SKM-1 (cell line): ENCODE measurements around the gene TMED8.
"Not testable (repeated sequence)": the region's sequence is repeated elsewhere in the genome, so short reads cannot be mapped to it uniquely, and the experiment has no call there.

Experiments
- DNase-seq: peaks from one replicate; lab custom pipeline; 2025; ENCODE audit not compliant: unreplicated experiment; lab: John Stamatoyannopoulos, UW

Gene TMED8

GRCh38 chr14:77376771-77377501 is at the start of gene TMED8, which contains the start of gene SAMD15:
Gene TMED8 (minus strand): TSS chr14:77377094. CDS start chr14:77377053, 41 bp downstream.
Gene SAMD15 (plus strand): TSS chr14:77377379. CDS start chr14:77377419, 40 bp downstream.
- peak; percentile 6 for DNase-seq

GRCh38 chr14:77426396-77426795 is 49.5 kb upstream of the TMED8 start:
- no peak for DNase-seq

GRCh38 chr14:77424862-77425261 is 48.0 kb upstream of the TMED8 start:
- DNase-seq: no peak

- no peak for DNase-seq
Observed at GRCh38 chr14:77423423-77423822, 46.5 kb upstream of the TMED8 start, which contains the start of gene NOXRED1. Gene NOXRED1 (minus strand): TSS chr14:77423523. CDS start chr14:77422889, 634 bp downstream.

- DNase-seq: no peak
Observed at GRCh38 chr14:77421201-77421600, 44.3 kb upstream of the TMED8 start.

- no peak for DNase-seq
Observed at GRCh38 chr14:77416836-77417235, 39.9 kb upstream of the TMED8 start.

- DNase-seq: not testable (repeated sequence)
Observed at GRCh38 chr14:77416098-77416497, 39.2 kb upstream of the TMED8 start.

- not testable (repeated sequence) for DNase-seq
Observed at GRCh38 chr14:77415403-77416030, 38.6 kb upstream of the TMED8 start.

- no peak for DNase-seq
Observed at GRCh38 chr14:77409131-77409533, 32.2 kb upstream of the TMED8 start.

GRCh38 chr14:77407158-77407557 is 30.3 kb upstream of the TMED8 start:
- peak; percentile 20 for DNase-seq

- DNase-seq: no peak
Observed at GRCh38 chr14:77406718-77407117, 29.8 kb upstream of the TMED8 start.

- no peak for DNase-seq
Observed at GRCh38 chr14:77406086-77406485, 29.2 kb upstream of the TMED8 start.

- no peak for DNase-seq
Observed at GRCh38 chr14:77403768-77404167, 26.9 kb upstream of the TMED8 start.

GRCh38 chr14:77400216-77400615 is 23.3 kb upstream of the TMED8 start:
- DNase-seq: no peak

GRCh38 chr14:77390188-77390587 is 13.3 kb upstream of the TMED8 start:
- DNase-seq: no peak

- DNase-seq: no peak
Observed at GRCh38 chr14:77378701-77379100, 1.8 kb upstream of the TMED8 start.

- DNase-seq: no peak
Observed at GRCh38 chr14:77377502-77377844, 579 bp upstream of the TMED8 start.

- no peak for DNase-seq
Observed at GRCh38 chr14:77375973-77376770, 722 bp downstream of the TMED8 start.

- no peak for DNase-seq
Observed at GRCh38 chr14:77375164-77375950, 1.5 kb downstream of the TMED8 start.

GRCh38 chr14:77372304-77372841 is 4.5 kb downstream of the TMED8 start:
- no peak for DNase-seq

- no peak for DNase-seq
Observed at GRCh38 chr14:77369285-77369684, 7.6 kb downstream of the TMED8 start.
